CD4-positive, alpha-beta memory T cell (primary cell): ENCODE results near the gene VASN. TPM values are rescaled to one million over a fixed set of nuclear protein-coding genes. Genes with fewer than 3 reads are reported as not detected.
"Not testable (repeated sequence)": the region's sequence is repeated elsewhere in the genome, so short reads cannot be mapped to it uniquely, and the experiment has no call there.

Source experiments
- CTCF ChIA-PET: fragments of 350-600 bp; sonication (Branson Sonifier 250); formaldehyde crosslinking; loops from one replicate; lab custom pipeline; 2021; ENCODE audit warnings: inconsistent platforms; ENCODE audit not compliant: partially characterized antibody; lab: Charles Lee
- POLR2A ChIA-PET: fragments of 350-600 bp; sonication (Branson Sonifier 250); formaldehyde crosslinking; loops from one replicate; lab custom pipeline; 2021; ENCODE audit not compliant: partially characterized antibody; lab: Charles Lee
- DNase-seq, 5 donors: peaks; one replicate each; pipeline versions ENCODE4 v3.0.0 to v3.0.0-alpha.2; 2020 to 2022; ENCODE audit warnings: mixed read lengths in 1 of 5
- H3K27ac ChIP-seq: one replicate; pipeline ENCODE4 v1.7.0; 2013; ENCODE audit warnings: low read depth, low read length
- H3K27me3 ChIP-seq: 2 replicates; pipeline ENCODE4 v1.7.0; 2013; ENCODE audit warnings: mild to moderate bottlenecking, low read length, moderate library complexity; ENCODE audit not compliant: insufficient read depth
- H3K36me3 ChIP-seq: 2 replicates; pipeline ENCODE4 v1.7.0; 2013; ENCODE audit warnings: mild to moderate bottlenecking, low read length, moderate library complexity; ENCODE audit not compliant: insufficient read depth
- H3K4me1 ChIP-seq: 2 replicates; pipeline ENCODE4 v1.7.0; 2013; ENCODE audit warnings: mild to moderate bottlenecking, low read length, moderate library complexity; ENCODE audit not compliant: insufficient read depth
- H3K4me3 ChIP-seq, 2 donors: one replicate each; pipeline ENCODE4 v1.7.0; 2013; ENCODE audit warnings: low read length in 2 of 2, mild to moderate bottlenecking in 1 of 2
- H3K9me3 ChIP-seq, 2 donors: one replicate each; pipeline ENCODE4 v1.7.0; 2013; ENCODE audit warnings: low read length in 2 of 2, control low read depth in 1 of 2; ENCODE audit not compliant: control insufficient read depth in 1 of 2
- H3K27ac Mint-ChIP-seq, 7 donors: one replicate each; pipeline ENCODE4 v1.8.0; 2020 to 2021; ENCODE audit warnings: mixed read lengths in 7 of 7, mild to moderate bottlenecking in 6 of 7, inconsistent platforms in 3 of 7, moderate library complexity in 3 of 7
- H3K27me3 Mint-ChIP-seq, 2 donors: one replicate each; pipeline ENCODE4 v1.8.0; 2020 to 2021; ENCODE audit warnings: mixed read lengths in 2 of 2
- H3K36me3 Mint-ChIP-seq, 2 donors: one replicate each; pipeline ENCODE4 v1.8.0; 2020 to 2021; ENCODE audit warnings: mixed read lengths in 2 of 2, inconsistent platforms in 1 of 2, mild to moderate bottlenecking in 1 of 2
- H3K4me1 Mint-ChIP-seq, 4 donors: one replicate each; pipeline ENCODE4 v1.8.0; 2020 to 2021; ENCODE audit warnings: mixed read lengths in 4 of 4, mild to moderate bottlenecking in 1 of 4
- H3K4me3 Mint-ChIP-seq, 8 donors: one replicate each; pipeline ENCODE4 v1.8.0; 2020 to 2021; ENCODE audit warnings: mixed read lengths in 8 of 8, mild to moderate bottlenecking in 7 of 8, moderate library complexity in 6 of 8, inconsistent platforms in 3 of 8
- H3K9me3 Mint-ChIP-seq, 8 donors: one replicate each; pipeline ENCODE4 v1.8.0; 2020 to 2021; ENCODE audit warnings: mixed read lengths in 8 of 8, mild to moderate bottlenecking in 5 of 8, inconsistent platforms in 3 of 8, moderate library complexity in 1 of 8
- intact Hi-C: fragments of 100-400 bp; cut with micrococcal nuclease; formaldehyde crosslinking; loops from one replicate; pipeline ENCODE4 v1.15.1; 2023
- polyA plus RNA-seq, 2 donors: library from polyadenylated mRNA; unstranded; fragments of 300-500 nt; fragmentation: Illumina TruSeq; gene quantifications; one replicate each; pipeline ENCODE4 v1.2.3, GENCODE V29; 2021
- total RNA-seq, 2 experiments: library from RNA; stranded (reverse); gene quantifications; one replicate each; pipeline ENCODE4 v1.2.3, GENCODE V29; 2021

Gene VASN
- total and polyA plus RNA-seq, 4 experiments from 2014 or later: 0.11 to 0.29 (median 0.16) TPM; not detected in 1

DNA sequence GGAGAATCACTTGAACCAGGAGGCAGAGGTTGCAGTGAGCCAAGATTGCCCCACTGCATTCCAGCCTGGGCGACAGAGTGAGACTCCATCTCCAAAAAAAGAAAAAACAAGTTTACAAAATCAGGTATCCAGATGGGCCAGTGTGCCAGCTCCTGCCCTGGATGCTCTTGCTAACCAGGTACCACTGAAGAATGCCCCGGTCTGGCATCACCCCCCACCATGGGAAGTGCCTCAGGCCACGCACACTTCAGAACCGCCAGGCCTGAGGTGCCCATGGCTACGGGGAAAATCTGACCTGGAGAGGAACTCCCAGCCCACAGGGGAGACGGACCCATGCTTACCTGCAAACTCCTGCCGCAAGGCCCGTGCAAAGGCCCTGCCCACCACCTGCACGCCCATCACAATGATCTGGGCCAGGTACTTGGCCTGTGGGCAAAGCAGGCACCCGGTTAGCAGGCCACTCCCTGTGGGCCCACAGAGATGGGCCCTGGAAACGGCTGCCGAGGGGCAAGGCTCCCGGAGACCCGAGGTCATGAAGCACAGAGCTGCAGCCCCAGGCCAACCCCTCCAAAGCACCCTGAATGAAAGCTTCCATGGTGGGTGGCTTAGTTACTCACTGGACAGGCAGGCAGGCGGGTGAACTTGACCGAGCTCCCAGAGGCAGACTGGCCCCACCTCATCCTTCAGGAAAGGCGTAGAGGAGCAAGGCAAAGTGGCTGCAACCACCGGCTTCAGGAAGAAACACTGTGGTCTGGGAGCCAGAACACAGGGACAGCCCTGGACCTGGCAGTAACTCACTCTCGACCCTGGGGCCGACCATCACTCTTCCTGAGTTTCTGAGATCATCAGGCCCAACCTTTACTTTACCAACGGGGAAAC lies 28.5 kb upstream of the VASN start:
- no peak overlapping the region for H3K4me3 Mint-ChIP-seq
- CTCF ChIA-PET: interaction anchor here (0.9 to 1.8 kb wide), 2 partner anchors 16 to 54 kb away, joined by 3 to 5 read pairs; no protein-coding TSS in a partner anchor

DNA sequence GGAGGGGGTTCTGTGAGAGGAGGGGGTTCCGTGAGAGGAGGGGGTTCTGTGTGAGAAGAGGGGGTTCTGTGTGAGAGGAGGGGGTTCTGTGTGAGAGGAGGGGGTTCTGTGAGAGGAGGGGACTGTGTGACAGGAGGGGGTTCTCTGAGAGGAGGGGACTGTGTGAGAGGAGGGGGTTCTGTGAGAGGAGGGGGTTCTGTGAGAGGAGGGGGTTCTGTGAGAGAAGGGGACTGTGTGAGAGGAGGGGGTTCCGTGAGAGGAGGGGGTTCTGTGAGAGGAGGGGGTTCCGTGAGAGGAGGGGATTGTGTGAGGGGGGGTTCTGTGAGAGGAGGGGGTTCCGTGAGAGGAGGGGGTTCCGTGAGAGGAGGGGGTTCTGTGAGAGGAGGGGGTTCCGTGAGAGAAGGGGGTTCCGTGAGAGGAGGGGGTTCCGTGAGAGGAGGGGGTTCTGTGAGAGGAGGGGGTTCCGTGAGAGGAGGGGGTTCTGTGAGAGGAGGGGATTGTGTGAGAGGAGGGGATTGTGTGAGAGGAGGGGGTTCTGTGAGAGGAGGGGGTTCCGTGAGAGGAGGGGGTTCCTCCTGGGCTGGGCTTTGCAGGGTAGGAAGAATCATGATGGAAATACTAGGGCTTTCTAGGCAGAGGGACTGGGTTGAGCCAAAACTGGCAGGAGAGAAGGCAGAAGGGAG lies 27.2 kb upstream of the VASN start:
- H3K4me1 ChIP-seq, DNase-seq, H3K27me3 Mint-ChIP-seq, POLR2A ChIA-PET, intact Hi-C loops, H3K9me3 Mint-ChIP-seq, H3K4me3 ChIP-seq, H3K9me3 ChIP-seq, H3K36me3 ChIP-seq, H3K27me3 ChIP-seq: not testable (repeated sequence)
- peak overlapping the region in 4 of 7 donors; percentile 16 to 78 (median 56) for H3K27ac Mint-ChIP-seq
- peak overlapping the region in 1 of 8 donors; percentile 22 for H3K4me3 Mint-ChIP-seq
- CTCF ChIA-PET: interaction anchor here (1.8 kb wide), 1 partner anchor 56 kb away, joined by 5 read pairs; no protein-coding TSS in a partner anchor
- H3K27ac ChIP-seq: peak overlapping the region; percentile 24
- peaks cover 8 to 33% (median 23%) of the 10 kb centered on the region in 4 donors for H3K4me1 Mint-ChIP-seq
- peaks cover 3 to 17% of the 10 kb centered on the region in 2 donors for H3K36me3 Mint-ChIP-seq

More for the DNA sequence above, 28.5 kb upstream of the VASN start:
- no peak for DNase-seq
- Mint-ChIP-seq H3K27me3 (no peaks in the 10 kb centered on the region), H3K27ac (peak overlapping the region in 5 of 7 donors; percentile 17 to 76 (median 36)), H3K9me3 (peaks cover 0 to 3% (median 0%) of the 10 kb centered on the region in 8 donors), H3K36me3 (peaks cover 0 to 16% of the 10 kb centered on the region in 2 donors), H3K4me1 (peaks cover 5 to 27% (median 19%) of the 10 kb centered on the region in 4 donors)
- H3K36me3 ChIP-seq: peaks cover 9% of the 10 kb centered on the region
- POLR2A ChIA-PET: no interaction called here
- H3K9me3 ChIP-seq: no peaks in the 10 kb centered on the region
- no peak overlapping the region for H3K27ac ChIP-seq
- no peaks in the 10 kb centered on the region for H3K27me3 ChIP-seq
- no peak overlapping the region for H3K4me3 ChIP-seq
- intact Hi-C loops: no loop called here
- no peaks in the 10 kb centered on the region for H3K4me1 ChIP-seq

- peaks cover 8 to 33% (median 23%) of the 10 kb centered on the region in 4 donors for H3K4me1 Mint-ChIP-seq
- H3K36me3 Mint-ChIP-seq: peaks cover 3 to 15% of the 10 kb centered on the region in 2 donors
- H3K4me3 Mint-ChIP-seq: peak overlapping the region in 1 of 8 donors; percentile 22
- no peak for DNase-seq
- no peaks in the 10 kb centered on the region for H3K9me3 ChIP-seq
- ChIA-PET CTCF (interaction anchor here (1.0 kb wide), 1 partner anchor 15 kb away, joined by 3 read pairs; no protein-coding TSS in a partner anchor), POLR2A (no interaction called here)
- intact Hi-C loops: no loop called here
- peaks cover 0 to 3% (median 0%) of the 10 kb centered on the region in 8 donors for H3K9me3 Mint-ChIP-seq
- peaks cover 13% of the 10 kb centered on the region for H3K4me1 ChIP-seq
- H3K27me3 ChIP-seq: no peaks in the 10 kb centered on the region
- H3K27ac ChIP-seq: no peak overlapping the region
- no peaks in the 10 kb centered on the region for H3K27me3 Mint-ChIP-seq
- no peaks in the 10 kb centered on the region for H3K36me3 ChIP-seq
- peak overlapping the region in 6 of 7 donors; percentile 16 to 78 (median 45) for H3K27ac Mint-ChIP-seq
- H3K4me3 ChIP-seq: no peak overlapping the region
These were observed 26.4 kb upstream of the VASN start for GRCh38 chr16:4344983-4345835.

- no peaks in the 10 kb centered on the region for H3K27me3 ChIP-seq
- H3K27me3 Mint-ChIP-seq: no peaks in the 10 kb centered on the region
- H3K9me3 ChIP-seq: no peaks in the 10 kb centered on the region
- no peak overlapping the region for H3K27ac ChIP-seq
- CTCF ChIA-PET: interaction anchor here (1.0 to 1.6 kb wide), 3 partner anchors 13 to 57 kb away, joined by 3 to 5 read pairs (median 4); no protein-coding TSS in a partner anchor
- H3K4me3 ChIP-seq: no peak overlapping the region
- DNase-seq: no peak
- intact Hi-C loops: no loop called here
- H3K36me3 Mint-ChIP-seq: peaks cover 3 to 16% of the 10 kb centered on the region in 2 donors
- no peaks in the 10 kb centered on the region for H3K36me3 ChIP-seq
- H3K27ac Mint-ChIP-seq: peak overlapping the region in 5 of 7 donors; percentile 47 to 69 (median 59)
- H3K4me3 Mint-ChIP-seq: peak overlapping the region in 1 of 8 donors; percentile 8
- peaks cover 0 to 1% (median 0%) of the 10 kb centered on the region in 8 donors for H3K9me3 Mint-ChIP-seq
- H3K4me1 Mint-ChIP-seq: peaks cover 11 to 42% (median 26%) of the 10 kb centered on the region in 4 donors
- peaks cover 19% of the 10 kb centered on the region for H3K4me1 ChIP-seq
- POLR2A ChIA-PET: no interaction called here
These were observed 25.5 kb upstream of the VASN start for GRCh38 chr16:4345836-4346781.

DNA sequence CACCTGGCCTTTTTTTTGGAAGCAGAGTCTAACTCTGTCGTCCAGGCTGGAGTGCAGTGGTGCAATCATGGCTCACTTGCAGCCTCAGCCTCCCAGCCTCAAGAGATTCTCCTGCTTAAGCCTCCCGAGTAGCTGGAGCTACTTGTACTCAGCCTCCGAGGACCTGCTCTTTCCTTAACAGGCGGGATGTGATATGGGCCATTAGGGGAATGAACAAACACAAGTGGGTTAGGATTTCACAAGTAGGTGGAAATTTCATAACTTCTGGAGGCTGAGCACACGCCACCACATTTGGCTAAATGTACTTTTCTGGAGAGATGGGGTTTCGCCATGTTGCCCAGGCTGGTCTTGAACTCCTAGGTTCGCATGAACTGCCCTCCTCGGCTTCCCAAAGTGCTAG lies 24.6 kb upstream of the VASN start:
- Mint-ChIP-seq H3K27me3 (no peaks in the 10 kb centered on the region), H3K36me3 (peaks cover 3 to 22% of the 10 kb centered on the region in 2 donors), H3K4me1 (peaks cover 17 to 51% (median 31%) of the 10 kb centered on the region in 4 donors), H3K9me3 (peaks cover 0 to 2% (median 0%) of the 10 kb centered on the region in 8 donors), H3K27ac (peak overlapping the region in 4 of 7 donors; percentile 53 to 69 (median 64)), H3K4me3 (peak overlapping the region in 1 of 8 donors; percentile 25)
- Histone ChIP-seq H3K27ac (no peak overlapping the region), H3K4me3 (no peak overlapping the region), H3K36me3 (no peaks in the 10 kb centered on the region), H3K9me3 (no peaks in the 10 kb centered on the region), H3K27me3 (no peaks in the 10 kb centered on the region), H3K4me1 (peaks cover 27% of the 10 kb centered on the region)
- intact Hi-C loops: no loop called here
- POLR2A ChIA-PET: no interaction called here
- no peak for DNase-seq
- CTCF ChIA-PET: interaction anchor here (1.1 to 1.6 kb wide), 2 partner anchors 12 to 56 kb away, joined by 4 to 5 read pairs; no protein-coding TSS in a partner anchor
